Iris pigment epithelial cell (primary cell): Measurements from ENCODE around the gene MYO6.
"Not testable (repeated sequence)": the region's sequence is repeated elsewhere in the genome, so short reads cannot be mapped to it uniquely, and the experiment has no call there.

Experiments
- DNase-seq: peaks from one replicate; pipeline ENCODE4 v3.0.0-alpha.2; 2011; ENCODE audit warnings: low read depth

Gene MYO6

DNA sequence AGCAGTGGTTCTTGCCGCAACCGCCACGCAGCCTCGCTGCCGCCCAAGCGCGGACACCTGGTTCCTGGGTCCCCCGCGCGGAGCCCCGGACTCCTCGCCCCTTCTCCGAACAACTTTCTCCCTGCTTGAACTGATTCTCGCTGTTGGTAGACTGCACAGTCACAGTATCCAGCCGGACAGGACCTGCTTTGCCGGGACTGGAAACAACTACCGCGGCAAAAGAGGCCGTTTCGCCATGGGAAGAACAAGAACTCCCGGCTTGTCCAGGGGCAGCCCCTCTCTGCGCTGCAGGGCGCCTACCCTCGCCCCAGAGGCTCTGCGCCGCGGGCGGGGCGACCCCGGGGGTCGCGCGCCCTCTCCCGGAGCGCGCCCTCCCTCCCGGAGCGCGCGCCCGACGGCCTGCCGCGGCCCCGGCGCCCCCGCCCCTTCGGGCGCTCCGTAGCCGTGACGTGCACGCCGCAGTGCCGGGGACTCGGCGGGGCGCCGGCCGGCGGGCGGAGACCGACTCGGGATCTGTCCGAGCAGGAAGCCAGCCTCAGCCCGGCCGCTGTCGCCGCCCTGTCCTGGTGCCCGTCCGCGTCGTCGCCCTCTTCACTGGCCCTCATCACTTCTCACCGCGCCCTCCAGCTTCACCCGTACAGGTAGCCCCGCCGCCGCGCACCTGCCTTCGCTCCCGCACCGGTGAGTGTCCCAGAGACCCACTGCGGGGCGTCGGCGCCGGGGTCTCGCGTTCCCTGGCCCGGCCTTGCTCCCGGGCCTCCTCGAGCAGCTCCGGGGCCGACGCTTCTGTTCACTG is at the start of gene MYO6:
Gene MYO6, plus strand, starts transcription at position 497 of the 796 bp plus-strand sequence. CDS start 68,309 bp downstream, outside the sequence.
- peak; percentile 47 for DNase-seq

DNA sequence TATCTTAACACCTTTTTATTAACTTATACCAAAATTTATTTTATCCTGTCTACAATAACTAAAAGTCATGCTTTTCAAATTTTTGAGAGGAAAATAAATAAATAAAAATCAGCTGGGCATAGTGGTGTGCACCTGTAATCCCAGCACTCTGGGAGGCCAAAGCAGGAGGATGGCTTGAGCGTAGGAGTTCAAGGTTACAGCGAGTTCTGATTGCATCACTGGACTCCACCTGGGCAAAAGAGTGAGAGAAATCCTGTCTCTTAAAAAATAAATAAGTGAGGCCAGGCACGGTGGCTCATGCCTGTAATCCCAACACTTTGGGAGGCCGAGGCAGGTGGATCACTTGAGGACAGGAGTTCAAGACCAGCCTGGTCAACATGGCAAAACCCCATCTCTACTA is 40.7 kb upstream of the MYO6 start:
- not testable (repeated sequence) for DNase-seq

DNA sequence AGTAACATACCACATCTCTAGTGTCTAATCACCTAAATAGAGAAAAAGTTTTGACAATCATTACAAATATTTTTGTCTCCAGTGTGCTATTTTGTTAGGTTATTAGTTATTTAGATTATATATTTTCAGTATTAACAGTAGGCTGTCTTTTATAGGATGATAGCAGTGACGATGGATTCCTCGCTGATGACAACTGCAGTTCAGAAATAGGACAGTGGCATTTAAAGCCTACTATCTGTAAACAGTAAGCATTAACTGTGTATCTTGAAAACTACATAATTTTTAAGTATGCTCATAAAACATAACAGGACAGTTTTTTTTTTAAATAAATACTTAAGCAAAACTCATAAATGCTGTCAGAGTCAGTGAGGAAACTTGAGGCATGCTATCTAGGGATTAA is 37.9 kb upstream of the MYO6 start:
- DNase-seq = peak; percentile 11

DNA sequence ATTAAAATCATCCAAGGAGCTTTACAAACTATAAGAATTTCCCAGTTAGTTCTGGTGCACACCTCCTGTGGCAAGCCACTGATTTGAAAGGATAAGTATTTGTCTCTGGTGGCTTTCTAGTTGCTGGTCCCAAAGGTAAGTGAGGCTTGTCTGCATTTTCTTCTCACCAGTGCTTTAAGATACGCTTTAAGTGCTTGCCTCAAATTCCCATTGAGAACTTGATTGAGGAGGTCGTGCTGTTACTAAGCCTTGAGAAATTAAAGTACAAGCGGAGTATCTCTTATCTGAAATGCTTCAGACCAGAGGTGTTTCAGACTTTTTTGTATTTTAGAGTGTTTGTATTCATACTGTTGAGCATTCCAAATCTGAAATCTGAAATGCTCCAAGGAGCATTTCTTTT is 29.9 kb upstream of the MYO6 start:
- DNase-seq = no peak

DNA sequence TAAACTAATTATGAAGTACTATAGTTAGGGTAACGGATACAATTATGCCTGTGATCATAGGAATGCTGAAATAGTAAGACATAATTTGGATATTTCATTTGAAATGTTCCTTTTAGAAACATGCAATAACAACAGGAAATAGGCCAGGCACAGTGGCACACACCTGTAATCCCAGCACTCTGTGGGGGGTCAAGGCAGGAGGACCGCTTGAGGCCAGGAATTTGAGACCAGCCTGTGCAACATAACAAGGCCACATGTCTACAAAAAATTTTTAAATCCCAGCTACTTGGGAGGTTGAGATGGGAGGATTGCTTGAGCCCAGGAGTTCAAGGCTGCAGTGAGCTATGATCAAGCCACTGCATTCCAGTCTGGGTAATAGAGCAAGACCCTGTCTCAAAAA is 25.7 kb upstream of the MYO6 start:
- no peak for DNase-seq

DNA sequence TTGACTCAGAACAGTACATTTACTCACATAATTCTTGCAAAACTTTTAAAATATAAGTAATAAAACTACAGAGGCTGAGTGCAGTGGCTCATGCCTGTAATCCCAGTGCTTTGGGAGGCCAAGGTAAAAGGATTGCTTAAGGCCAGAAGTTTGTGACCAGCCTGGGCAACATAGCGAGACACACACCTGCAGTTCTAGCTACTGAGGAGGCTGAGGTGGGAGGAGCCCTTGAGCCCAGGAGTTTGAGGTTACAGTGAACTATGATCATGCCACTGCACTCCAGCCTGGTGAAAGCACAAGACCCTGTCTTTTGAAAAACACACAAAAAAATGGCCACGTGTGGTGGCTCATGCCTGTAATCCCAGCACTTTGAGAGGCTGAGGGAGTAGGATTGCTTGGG is 21.8 kb upstream of the MYO6 start:
- no peak for DNase-seq

DNA sequence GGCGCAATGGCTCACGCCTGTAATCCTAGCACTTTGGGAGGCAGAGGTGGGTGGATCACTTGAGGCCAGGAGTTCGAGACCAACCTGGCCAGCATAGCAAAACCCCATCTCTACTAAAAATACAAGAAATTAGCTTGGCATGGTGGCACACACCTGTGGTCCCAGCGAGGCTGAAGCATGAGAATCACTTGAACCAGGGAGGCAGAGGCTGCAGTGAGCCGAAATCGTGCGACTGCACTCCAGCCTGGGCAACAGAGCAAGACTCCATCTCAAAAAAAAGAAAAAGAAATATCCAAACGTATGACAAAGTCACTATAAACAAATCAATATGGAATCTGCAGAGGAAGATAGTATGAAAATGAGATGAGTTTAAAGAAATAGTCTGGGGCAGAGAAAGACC is 18.0 kb upstream of the MYO6 start:
- DNase-seq = not testable (repeated sequence)

DNA sequence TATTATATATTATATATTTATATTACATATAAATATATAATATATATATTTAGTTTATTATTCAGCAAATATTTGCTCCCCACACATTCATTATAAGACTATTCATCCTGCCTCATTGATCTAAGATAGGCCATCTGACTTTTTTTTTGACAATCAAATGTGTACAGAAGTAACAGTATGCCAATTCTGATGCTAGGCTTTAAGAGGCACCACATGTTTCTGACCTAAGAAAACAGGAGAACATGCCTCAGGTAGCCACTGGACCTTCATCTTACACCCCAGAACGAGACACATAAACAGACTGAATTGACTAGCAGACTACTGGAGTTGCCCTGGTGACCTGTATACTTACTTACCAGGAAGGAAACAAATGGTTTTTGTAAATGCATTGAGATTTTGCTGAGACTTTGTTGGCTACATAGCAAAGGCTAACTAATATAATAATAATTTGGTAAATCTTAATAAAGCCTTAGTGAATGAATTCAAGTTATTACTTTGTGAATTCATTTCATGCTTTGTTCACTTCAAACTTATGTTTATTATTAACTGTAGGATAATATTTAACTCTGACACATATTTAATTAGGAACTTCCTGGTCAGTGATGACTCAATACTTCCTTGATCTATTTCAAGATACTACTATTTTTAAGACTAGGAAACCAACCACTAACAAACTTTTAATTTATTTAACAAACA is 13.4 kb upstream of the MYO6 start:
- DNase-seq = peak; percentile 41

DNA sequence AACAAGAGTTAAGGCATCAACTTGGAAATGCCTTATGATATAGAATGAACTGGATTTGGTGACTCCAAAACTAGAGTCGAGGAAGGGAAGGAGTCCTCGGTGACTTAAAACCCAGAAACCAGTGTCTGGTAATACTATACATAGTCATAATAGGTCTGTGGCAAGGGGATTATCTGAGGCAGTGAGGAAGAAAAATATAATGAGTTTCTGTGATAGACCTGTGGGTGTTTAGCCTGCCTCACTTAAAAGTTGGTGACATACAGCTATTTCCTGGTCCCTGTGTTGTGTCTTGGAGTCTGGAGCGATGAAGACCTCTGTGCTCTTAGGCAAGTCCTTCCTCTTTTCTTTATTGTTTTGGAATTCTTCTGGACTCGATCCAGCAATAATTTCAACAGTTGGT is 5.1 kb upstream of the MYO6 start:
- no peak for DNase-seq

DNA sequence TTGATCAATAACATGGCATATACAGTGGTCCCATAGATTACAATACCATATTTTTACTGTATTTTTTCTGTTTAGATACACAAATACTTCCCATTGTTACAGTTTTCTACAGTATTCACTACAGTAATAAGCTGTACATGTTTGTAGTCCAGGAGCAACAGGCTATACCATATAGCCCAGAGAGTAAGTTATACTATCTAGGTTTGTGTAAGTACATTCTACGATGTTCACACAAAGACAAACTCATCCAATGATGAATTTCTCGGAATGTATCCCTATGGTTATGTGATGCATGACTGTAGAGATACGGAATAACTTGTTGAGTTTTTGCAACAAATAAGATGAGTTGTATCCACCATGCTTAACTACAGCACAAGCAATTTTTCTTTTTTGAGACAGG is 3.6 kb upstream of the MYO6 start:
- DNase-seq = no peak

DNA sequence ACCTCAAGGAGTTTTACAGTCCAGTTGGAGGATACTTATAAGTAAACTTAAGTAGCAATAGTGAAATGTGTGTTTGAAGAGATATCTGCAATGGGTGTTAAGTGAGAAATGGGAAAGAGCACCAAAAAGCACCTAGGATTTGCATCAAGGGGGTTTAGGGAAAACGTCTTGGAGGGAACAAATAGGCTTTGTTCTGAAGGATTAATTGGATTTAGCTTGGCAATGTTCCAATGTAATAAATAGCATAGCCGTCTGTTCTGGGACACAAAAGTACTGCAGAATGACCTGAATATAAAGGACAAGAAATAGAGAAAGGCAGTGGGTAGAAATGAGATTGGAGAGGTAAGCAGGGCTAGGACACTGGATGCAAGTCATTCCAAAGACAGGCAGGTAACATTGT is 2.8 kb upstream of the MYO6 start:
- no peak for DNase-seq

DNA sequence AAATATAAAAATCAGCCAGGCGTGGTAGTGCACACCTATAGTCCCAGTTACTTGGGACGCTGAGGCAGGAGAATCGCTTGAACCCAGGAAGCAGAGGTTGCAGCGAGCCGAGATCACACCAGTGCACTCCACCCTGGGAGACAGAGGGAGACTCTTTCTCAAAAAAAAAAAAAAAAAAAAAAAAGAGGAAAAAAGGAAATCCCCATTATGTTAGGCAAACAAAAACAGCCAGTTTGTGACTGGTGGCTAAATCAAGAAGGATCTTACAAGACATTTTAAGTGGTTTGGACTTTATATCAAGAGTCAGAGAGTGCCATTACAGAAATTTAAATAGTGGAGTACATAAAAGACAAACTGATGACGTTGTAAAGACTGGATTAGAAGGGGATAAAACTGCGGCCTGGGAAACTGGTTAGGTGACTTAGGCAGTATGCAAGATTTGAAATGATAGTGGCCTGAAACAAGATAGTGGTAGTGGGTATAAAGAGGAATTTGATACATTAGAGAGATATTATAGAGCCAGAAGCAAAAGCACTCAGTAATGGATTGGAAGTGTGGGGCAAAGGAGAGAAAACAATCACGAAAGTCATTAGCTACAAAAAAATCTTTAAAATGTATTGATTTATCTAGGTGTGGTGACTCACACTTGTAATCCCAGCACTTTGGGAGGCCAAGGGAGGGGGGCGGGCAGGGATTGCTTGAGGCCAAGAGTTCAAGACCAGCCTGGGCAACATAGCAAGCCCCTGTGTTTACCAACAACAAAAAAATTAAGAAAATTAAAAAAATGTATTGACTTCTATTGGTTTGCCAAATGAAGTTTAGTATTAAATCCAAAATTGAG is 1.7 kb upstream of the MYO6 start:
- DNase-seq = no peak

DNA sequence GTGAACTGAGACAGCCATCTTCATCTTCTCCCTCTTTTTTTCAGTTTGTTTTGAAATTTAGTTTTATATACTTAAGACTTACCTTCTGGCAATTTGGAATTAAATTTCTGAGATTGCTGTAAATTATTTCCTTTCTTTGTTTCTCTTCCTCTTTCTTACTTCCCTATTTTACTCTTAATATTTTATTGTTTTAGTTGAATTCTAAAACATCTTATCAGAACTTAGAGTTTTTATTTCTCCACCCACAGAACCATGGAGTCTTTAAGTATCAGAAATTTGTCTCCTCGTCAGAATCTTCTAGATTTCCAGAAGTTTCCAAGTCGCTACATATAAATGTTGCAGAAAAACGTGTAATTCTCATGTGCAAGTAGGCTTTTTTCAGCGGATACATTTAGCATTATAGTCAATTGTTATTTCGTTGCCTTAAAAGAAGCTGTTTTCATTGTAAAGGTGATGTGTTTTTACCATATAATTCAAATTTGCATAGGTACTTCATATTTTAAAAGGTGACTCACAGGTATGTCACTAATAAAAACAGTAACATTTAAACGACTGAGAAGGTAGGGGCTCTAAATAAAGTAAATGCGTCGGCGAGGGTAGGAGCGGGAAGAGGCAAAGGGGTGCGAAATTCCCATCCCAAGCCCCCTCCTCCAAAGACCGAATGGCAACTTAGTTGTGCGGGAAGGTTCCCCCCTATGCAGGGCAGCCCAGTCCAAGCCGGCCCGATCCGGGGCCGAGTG is 866 bp upstream of the MYO6 start:
- DNase-seq = no peak

DNA sequence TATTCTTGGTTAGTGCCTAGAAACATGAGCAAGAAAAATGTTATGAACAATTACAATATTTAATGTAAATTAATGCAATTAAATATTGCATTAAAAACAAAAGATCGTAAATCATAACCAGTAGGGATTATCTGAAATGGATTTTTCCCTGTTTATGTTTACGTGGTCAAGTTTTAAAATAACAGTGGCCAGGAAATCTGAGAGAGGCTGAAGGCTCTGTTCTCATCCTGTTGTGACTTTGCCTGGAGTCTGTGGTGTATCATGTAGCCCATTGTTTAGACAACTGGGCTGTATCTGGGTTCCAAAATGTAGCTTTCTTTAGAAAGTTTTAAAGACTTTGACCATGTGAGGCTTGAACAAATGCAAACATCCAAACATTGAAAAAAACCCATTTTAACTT is 2.4 kb downstream of the MYO6 start:
- DNase-seq = peak; percentile 66

DNA sequence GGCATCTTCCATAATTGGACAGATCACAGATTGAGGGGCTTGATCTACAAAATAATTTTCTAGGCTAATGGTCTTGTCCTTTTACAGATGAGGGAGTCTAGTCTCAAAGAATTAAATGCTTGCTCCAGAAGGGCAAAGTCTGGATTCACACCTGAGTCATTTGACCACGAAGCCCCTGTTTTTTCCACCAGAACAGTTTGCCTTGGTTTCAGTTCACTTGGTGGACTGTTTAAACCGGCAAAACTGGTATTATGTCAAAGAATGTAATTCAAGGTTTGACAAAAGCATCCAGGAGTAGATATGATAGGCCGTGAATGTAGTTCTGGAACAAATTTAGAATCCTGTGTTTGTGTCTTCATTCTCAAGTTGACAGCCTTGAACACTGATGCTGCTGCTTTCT is 3.3 kb downstream of the MYO6 start:
- DNase-seq = peak; percentile 46

DNA sequence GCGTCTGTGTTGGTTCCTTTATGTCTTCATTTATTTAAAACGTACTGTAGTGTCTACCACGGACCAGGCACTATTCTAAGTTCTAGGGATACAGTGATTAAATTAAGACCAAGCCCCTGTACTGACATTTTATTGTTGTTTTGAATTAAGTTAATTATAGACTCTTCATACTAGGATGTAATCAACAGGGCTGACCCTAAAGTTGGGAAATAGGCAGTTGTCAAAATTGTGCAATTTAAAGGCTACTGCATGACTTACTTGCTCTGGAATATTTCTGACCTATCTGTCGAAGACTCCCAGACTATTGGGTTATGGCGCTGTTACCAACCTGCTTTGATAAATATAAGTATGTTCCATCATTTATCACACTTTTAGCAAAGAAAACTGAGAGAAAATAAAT is 6.7 kb downstream of the MYO6 start:
- DNase-seq = peak; percentile 40

DNA sequence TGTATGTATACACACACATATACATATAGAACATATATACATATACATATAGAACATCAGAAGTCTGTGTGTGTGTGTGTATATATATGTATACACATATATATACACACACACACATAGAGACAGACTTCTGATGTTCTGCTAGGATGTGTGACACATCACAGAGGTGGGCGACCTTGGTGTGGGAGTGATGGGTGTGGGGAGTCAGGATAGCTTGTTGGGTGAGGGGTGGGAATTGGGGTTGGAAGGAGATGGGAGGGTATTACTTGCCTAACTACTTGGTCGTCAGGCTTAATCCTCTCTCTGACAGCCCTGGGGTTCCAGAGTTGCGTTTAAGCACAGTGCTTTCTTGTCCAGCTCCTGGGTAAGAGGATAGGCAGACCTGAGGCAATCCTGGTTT is 8.3 kb downstream of the MYO6 start:
- DNase-seq = no peak

DNA sequence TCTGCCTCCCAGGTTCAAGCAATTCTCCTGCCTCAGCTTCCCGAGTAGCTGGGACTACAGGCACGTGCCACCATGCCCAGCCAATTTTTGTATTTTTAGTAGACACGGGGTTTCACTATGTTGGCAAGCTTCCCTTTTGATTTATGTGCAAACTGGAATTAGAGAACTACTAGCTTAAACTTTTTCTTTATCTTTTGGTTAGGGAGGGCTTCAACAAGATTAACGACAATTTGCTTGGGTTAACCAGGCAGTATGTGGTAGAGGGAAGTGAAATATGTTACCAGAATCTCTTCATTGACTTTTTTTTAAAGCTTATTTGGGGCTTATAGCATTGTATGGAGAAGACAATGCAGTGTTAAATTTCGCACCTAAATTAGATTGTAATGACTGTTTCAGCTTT is 9.0 kb downstream of the MYO6 start:
- DNase-seq = no peak

DNA sequence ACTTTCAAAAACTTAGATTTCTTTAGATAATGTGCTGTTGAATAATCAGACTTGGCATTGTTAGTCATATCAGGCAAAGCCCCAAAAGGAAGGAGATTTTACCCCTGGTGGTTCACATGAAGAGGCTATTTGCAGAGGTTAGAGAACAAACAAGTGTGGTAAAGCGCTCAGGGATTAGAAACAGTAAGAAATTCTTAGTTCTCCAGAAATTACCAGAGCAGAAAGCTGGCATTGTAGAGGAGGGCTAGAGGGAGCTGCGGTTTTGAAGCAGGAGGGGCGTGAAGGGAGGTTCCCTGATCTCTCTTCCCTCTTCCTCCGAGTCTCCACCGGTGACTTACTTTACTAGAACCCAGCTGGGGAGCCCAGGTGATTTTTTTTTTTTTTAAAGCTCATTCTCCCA is 10.2 kb downstream of the MYO6 start:
- no peak for DNase-seq

DNA sequence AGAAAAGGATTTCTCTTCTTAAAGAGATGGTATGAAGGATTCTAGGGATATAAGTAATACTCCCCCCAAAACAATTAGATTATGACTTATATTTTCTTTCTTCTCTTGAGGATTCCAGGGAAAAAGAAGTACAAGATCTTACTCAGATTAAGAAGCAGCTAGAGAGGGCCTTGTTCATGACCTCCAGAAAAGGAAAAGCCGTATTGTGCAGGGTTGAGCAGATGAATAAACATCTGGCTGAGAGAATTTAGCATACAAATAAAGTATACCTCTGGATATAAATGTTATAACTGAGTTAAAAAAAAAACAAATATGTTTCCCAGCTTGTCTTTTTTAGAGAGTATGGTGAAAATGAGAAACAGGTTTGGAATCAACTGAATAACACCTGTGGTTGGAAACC is 11.3 kb downstream of the MYO6 start:
- DNase-seq = no peak

DNA sequence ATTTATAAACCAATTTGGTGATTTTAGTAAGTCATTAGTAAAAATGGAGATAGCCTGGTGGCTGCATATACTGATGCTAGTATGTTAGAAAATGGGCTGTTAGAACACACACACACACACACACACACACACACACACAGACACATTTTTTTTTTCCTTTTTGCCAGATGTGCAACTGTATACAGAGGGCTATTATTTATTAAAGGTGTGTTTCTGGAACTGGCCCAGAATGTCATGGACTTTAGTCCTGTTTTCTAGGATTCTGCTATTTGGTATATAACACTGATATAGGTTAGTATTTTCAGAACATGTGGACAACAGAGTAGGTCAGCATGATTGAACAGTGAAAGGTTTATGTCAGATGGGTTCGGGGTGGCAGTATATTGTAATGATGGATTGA is 12.4 kb downstream of the MYO6 start:
- DNase-seq = no peak

DNA sequence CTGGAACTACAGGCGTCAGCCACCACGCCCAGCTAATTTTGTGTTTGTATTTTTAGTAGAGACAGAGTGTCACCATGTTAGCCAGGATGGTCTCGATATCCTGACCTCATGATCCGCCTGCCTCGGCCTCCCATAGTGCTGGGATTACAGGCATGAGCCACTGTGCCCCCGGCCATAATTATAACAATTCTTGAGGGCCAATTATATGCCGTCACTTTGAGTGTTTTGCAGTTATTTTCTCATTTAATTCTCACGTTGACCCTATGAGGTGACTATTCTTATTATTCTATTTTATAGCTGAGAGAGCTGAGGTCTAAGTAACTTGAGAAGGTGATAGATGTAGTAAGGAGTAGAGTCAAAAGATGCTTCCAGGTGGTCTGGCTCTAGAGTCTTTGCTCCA is 13.0 kb downstream of the MYO6 start:
- DNase-seq = no peak
